Tibial nerve (tissue), 4 donors: ENCODE results near the gene PER1.

Experiments
- CTCF ChIP-seq, 5 experiments: fragments of 200-600 bp in 3 of 5; fragments of 450-650 bp in 2 of 5; sonication (generic) in 3 of 5; IDR thresholded peaks; one replicate each; pipeline ENCODE4 v1.5.1; 2016 to 2019; ENCODE audit warnings: antibody characterized with exemption in 5 of 5, mild to moderate bottlenecking in 3 of 5, moderate library complexity in 2 of 5
- EP300 ChIP-seq, 2 donors: sonication (generic); formaldehyde crosslinking; IDR thresholded peaks; one replicate each; pipeline ENCODE4 v1.6.1; 2017; ENCODE audit warnings: antibody characterized with exemption in 2 of 2, mild to moderate bottlenecking in 1 of 2
- POLR2A ChIP-seq, 2 donors: fragments of 450-650 bp; IDR thresholded peaks; one replicate each; pipeline ENCODE4 v1.6.1; 2017; ENCODE audit warnings: antibody characterized with exemption in 2 of 2, mild to moderate bottlenecking in 2 of 2, moderate library complexity in 2 of 2

GRCh38 chr17:8190506-8190905, 38.3 kb upstream of the PER1 start:
- no peak for TF ChIP-seq EP300 (IDR thresholded peaks at IDR 0.05)
- no peak for TF ChIP-seq CTCF (IDR thresholded peaks at IDR 0.05)
- no peak for TF ChIP-seq POLR2A (IDR thresholded peaks at IDR 0.05)
